ENCODE data around the gene NDUFS7.

Gene NDUFS7

DNA sequence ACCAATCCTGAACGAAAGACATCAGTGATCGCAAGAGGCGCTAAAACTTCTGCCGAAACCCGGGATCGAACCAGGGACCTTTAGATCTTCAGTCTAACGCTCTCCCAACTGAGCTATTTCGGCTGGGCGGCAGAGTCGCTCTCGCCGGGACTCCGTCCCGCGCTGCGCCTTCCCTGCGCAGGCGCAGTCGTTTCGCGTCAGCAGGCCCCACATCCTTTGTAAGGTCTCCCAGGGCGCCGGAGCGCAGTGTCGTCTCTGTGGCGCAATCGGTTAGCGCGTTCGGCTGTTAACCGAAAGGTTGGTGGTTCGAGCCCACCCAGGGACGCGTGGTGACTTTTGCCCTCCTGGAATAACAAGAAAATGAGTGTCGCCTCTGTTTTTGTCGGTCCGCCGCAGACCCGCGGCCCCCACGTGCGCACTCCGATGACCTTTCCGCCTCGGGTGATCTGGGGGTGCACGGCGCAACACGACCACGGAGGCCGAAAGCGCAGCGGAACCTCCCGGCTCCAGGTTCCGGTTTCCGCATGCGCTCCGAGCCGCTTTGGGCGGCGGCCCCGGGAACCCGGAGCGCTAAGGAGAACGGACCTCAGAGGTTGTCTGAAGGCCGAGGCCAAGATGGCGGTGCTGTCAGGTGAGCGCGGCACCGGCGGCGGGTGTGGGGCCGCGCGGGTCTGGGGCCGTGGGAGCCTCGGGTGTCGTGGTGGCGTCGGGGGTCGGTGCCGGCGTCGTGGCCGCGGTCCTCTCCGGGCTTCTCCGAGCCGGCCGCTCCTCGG is at the start of gene NDUFS7:
TSS of gene NDUFS7 (plus strand) at position 596 of the 773 bp plus-strand sequence. CDS start at position 616, 20 bp downstream.
- peak; percentile 90 for DNase-seq

DNA sequence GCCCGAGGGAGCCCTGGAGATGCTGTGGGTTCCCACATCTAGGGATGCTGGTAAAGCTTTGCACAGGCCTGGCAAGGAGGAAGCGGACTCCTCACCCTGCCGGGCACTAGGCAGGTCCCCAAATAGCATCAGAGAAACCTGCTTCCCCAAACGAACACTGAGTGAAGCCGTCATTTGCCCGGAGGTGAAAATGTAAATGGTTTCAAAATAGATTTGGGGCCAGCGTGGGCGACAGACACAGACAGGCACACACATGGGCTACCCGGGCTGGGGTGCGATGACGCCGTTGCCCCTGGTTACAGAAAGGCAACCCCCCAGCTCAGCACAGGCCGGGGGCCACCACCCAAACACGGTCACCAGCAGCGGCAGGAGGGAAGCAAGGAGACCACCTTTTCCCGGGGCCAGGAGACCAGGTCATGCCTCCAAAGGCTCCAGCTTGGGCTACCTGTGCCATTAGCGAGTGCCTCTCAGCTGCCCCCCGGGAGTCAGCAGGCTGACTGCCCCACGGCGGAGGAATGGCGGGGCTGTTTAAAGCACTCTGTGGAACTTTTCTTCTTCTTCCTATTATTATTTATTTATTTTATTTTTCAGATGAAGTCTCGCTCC is 47.5 kb upstream of the NDUFS7 start:
- no peak for DNase-seq

DNA sequence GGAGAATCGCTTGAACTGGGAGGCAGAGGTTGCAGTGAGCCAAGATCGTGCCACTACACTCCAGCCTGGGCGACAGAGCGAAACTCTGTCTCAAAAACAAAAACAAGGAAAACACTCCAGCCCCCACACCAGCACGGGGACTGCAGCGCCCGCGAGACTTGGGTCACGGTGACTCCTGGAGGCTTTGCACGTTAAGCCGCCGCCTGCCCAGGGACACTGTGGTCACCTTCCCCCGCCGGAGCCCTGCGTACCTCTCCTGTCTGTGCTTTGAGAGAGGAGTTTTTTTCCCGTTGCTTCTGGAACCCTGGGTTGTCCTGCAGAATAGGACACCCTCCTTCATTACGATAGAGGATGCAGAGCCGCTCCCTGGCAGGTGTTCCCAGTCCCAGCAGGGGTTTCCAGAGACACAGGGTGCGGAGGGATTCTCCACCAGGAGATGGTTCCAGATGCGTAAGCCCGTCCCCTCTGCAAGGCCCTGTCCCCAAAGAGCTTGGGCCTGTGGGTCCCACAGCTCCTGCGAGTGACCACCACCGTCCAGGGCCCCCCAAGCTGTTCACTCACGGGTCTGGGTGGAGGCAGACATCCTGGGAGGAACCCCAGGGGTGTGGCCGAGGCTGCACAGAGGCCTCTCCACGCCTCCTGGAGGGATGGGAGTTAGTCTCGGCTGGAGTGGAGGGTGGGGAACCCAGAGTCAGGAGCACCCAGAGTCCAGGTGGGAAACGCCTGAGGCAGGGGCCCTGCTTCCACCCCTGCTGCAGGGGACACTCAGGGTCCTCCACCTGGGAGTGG is 42.8 kb upstream of the NDUFS7 start:
- DNase-seq = no peak

DNA sequence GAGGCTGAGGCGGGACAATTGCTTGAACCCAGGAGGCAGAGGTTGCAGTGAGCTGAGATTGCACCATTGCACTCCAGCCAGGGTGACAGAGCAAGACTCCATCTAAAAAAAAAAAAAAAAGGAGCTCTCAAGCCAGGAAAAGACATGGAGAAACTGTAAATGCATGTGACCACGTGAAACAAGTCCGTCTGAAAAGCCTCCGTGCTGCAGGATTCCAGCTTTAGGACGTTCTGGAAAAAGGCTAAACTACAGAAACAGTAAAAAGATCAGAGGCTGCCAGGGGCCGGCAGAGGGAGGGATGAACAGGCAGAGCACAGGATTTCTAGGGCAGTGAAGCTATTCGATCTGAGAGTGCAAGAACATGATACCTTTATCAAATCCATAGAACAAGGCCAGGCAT is 40.7 kb upstream of the NDUFS7 start:
- DNase-seq = no peak

DNA sequence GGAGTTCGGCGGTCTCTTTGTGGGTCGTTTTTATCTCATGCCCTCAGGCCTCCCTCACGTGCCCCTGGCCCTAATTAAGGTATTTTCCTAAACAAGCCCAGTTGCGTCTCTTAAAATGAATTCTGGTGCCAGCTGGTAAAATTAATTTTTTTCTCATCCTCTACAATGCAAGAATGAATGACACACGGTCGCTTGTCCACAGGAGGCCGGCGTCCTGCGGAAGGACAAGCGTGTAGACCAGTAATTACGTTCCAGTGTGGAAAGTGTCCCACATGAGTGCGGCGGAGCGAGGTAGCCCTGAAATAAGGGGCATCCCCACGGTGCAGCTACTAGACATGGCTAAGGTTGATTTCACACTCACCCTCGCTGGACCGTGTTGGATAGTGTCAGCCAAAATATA is 34.5 kb upstream of the NDUFS7 start:
- no peak for DNase-seq

DNA sequence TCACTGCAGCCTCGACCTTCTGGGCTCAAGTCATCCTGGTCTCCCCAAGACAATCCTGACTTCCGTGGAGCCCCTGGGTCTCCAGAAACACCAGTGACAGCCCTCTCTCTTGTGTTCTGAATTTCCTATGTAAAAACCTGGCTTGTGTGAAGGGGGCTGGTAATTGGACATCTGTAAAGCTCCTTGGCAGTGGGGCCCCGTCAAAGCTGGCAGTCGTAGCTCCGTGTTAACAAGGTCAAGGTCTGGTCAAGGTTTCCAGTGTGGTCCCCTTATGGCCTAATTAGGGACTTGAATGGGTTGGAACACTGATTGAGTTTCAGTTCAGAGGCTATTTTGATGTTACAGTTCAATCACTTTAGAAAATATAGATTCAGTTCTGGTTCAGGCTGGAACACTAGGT is 32.8 kb upstream of the NDUFS7 start:
- DNase-seq = no peak

DNA sequence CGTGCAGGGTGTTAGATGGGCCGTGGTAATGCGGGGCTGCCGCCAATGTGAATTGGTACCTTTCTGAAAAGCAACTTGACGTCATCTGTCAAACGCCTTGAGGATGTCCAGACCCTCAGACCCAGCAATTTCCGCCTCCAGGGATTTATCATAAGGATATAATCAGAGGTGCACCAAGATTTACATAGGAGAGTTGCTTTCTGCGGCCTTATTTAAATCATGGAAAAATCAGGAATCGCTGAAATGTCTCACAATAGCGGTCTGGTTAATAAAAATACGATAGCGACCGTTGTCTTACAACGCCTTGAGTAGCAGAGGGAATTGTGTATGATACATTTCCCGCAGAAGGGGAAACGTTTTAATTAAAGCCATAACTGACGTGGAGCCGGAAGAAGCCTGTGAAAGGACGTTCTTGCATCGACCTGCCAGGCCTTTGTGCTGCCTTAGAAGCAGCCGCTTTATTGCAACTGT is 32.3 kb upstream of the NDUFS7 start:
- DNase-seq = no peak

DNA sequence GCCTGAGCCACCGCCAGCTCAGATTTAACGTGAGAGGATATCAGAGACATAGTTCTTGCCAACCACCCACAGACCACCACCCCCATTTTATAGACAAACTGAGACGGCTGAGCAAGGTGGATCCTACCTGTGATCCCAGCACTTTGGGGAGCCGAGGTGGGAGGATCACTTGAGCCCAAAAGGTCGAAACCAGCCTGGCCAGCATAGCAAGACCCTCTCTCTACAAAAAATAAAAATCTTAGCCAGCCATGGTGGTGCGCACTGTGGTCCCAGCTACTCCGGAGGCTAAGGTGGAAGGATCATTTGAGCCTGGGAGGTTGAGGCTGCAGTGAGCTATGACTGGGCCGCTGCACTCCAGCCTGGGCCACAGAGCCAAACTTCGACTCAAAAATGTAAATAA is 30.6 kb upstream of the NDUFS7 start:
- DNase-seq = no peak

DNA sequence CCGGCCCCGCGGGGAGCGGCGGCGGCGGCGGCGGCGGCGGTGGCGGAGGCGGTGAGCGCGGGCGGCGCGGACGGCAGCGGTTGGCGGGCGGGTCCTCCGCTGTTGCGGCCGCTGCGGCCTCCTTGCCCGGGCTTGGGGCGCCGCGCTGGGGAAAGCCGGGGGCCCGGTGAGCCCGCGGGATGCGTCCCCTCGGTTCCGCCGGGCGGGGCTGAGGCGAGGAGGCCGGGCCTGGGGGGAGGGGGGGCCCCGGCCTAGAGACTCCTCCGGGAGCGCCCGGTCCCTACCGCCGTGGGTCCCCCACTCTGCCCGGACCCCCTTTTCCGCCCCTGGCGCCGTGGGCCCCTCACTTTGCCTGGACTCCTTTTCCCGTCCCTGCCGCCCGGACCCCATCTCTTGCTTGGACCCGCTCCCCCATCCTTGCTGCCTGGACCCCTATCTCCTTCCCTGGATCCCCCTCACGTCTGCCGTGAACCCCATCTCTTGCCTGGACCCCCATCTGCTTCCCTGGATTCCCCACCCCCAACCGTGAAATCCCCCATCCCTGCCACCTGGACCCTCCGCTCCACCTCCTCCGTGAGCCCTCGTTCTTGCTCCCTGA is 28.6 kb upstream of the NDUFS7 start:
- DNase-seq = no peak

DNA sequence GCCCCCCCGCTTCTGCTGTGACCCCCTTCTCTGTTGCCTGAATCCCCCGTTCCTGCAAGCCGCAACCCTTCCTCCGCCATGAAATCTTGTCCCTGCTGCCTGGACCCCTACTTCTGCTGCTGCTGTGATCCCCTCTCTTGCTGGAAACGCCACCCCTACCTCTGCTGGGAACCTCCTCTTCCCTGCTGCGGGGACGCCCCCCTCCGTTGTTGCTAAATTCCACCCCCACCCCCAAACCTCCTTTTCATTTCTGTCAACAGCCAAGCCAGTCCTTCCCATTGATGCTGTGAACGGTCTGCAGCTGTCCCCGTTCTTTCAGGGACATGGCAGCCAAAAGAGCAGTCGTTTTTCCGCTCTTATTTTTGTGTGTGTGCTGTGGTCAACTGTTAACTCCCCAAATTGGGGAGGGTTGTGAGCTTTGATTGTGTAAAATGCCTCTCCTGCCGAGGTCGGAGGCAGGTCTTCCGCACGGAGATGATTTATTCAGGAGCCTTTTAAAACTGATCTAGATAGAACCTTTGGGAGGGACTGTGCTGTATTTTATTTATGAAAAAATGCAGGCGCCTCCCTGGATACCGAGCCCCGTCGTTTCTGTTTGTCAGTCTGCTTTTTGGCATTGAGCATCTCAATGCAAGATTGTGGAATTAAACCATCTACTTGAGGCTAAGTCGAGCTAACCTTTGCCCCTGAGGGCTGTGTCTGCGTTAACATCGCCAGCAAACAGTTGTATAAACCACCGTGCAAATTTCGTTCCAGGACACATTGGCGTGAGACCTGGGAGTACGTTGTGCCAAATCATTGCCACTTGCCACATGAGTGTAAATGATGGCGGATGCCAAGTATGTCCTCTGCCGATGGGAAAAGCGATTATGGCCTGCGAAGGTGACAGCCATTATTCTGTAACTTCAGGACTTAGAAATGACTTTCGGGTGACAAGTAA is 27.9 kb upstream of the NDUFS7 start:
- no peak for DNase-seq

DNA sequence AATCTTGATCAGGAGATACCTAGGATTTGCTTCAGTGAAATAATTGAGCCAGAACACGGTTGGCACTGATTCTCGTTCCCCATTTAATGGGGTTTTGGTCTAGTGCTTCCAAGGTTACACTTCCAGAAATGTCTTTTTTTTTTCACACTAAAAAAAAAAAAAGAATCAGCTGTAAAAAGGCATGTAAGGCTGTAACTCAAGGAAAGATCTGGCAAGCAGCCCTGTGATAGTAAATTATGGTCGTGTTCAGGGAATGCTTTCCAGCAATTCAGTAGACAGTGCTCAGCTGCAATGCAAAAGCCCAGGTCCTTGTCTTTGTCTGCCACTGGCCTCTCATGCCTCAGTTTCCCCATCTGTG is 27.2 kb upstream of the NDUFS7 start:
- no peak for DNase-seq

DNA sequence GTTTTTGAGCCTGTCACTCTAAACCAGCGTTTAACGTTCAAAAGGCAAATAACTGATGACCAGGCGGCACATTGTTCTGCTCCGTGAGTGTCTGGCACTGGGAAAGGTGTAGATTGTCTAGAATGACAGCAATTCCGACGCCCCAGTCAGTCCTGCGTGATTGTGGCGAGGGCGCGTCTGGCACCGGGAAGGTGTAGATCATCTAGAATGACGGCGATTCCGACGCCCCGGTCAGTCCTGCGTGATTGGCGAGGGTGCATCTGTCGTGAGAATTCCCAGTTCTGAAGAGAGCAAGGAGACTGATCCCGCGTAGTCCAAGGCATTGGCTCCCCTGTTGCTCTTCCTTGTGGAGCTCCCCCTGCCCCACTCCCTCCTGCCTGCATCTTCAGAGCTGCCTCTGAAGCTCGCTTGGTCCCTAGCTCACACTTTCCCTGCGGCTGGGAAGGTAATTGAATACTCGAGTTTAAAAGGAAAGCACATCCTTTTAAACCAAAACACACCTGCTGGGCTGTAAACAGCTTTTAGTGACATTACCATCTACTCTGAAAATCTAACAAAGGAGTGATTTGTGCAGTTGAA is 26.1 kb upstream of the NDUFS7 start:
- DNase-seq = no peak

DNA sequence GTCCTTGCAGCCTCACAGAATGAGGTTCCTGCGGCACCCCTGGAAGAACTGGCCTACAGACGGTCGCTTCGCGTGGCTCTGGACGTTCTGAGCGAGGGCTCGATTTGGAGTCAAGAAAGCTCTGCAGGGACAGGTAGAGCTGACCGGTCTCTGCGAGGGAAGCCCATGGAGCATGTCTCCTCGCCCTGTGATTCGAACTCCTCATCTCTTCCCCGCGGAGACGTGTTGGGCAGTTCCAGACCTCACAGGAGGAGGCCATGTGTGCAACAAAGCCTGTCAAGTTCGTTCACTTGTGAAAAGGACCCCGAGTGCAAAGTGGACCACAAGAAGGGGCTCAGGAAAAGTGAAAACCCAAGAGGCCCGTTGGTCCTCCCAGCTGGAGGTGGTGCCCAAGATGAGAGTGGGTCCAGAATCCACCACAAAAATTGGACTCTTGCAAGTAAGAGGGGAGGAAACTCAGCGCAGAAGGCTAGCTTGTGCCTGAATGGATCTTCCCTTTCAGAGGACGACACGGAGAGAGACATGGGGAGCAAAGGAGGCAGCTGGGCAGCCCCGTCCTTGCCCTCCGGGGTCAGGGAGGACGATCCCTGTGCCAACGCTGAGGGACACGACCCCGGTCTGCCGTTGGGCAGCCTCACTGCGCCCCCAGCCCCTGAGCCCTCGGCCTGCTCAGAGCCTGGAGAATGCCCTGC is 23.4 kb upstream of the NDUFS7 start:
- DNase-seq = no peak

DNA sequence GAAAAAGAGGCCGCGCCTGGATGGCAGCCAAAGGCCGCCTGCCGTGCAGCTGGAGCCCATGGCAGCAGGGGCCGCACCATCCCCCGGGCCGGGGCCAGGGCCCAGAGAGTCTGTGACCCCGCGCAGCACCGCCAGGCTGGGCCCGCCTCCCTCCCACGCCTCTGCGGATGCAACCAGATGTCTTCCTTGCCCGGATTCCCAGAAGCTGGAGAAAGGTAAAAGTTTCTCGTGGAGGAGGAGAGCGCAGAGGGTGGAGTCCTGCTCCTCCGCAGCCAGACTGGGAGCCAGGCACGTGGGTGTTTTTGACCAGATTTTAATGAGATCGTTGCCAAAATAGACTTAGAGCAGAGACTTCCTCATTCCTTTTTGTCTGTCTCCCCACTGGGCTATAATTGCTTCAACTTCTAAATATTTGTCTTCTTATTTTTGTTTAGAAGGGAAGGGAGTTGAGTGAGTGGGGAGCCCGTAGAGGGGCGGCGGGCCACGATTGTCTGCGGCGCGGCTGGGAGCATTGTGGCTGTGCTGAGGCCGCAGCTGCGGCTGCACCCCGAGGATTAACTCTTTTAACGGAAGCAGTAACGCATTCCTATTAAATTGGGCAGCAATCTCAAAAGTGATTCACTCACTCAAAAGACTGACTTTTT is 22.8 kb upstream of the NDUFS7 start:
- DNase-seq = no peak

DNA sequence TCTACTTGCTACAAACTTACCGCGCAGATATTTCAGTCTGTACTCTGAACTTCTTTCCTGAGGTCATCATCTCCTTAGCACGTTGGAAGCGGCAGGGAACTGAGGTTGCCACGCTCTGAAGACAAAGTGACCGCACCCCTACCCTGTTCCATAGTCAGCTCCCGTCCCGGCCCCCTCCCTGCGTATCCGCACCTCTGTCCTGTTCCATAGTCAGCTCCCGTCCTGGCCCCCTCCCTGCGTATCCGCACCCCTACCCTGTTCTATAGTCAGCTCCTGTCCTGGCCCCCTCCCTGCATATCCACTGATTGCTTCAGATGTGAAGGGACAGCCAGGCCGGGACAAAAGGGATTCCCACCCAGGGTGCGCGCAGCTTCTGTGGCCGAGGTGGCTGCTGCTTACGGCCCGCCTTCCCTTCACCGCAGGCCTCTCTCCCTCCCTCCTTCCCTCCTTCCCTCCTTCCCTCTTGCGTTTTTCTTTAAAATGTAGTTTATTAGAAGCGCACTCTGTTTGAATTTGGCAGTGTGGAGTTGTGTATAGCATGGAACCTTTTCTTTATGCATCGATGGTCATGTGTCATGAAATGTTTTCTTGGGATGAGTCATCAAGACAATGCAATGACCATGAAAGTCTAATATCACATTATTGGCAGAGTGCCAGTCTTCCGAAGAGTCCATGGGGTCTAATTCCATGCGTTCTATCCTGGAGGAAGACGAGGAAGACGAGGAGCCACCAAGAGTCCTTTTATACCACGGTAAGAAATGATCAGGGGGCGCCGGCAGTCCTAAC is 21.9 kb upstream of the NDUFS7 start:
- no peak for DNase-seq

DNA sequence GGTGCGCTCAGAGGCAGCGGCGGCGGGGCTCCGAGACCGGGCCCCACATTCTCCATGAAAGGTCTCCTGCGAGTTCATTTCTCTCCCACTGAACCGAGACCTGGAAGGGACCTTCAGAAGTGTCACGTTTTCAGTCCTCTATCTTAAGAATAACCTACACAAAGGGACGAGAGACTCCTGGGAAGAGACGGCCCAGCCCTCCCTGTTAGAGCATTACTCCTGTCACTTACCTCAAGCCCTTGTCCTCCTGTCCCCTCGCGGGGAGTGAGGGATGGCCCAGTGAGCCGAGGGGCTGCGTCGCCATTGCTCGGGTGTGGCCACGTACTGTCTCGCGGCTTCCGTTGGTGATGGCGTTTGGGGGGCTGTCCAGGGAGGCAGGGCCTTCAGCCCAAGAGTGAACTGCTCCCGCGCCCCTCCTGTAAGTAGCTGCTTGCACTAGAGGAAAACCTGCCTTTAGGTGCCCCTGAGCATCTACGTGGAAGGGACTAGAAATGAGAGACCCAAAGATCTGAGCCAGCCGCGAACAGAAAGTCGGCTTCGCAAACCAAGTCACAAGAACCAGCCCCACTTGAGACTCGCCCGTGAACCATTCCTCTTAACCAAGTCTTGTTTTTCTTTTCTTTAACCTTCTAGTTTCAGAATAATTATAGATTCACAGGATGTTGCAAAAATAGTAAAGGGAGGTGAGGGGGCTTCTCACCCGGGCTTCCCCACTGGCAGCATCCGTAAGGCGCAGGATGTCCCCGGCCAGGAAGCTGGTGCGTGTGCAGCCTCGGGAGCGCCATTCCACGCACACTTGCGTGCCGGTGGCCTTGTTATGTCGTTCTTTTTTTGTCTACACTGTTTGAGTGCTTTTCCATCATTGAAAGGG is 21.1 kb upstream of the NDUFS7 start:
- no peak for DNase-seq

DNA sequence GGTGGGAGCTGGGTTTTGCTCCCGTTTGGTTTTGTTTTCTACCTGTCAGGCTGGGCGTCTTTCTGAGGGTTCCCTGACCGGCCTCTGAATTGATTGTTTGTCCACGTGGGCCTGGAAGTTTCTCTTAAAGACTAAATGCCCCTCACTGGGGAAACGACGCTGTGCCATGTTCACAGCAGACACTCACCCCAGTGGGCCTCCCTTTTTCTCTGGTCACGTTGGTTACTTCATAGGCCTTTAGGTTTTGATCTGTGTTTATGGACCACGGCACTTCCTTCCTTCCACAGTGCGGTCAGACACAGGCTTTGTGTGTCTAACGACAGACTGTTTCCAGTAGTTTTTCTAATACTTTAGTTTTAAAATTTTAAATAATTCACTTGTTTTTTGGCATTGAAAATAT is 20.1 kb upstream of the NDUFS7 start:
- no peak for DNase-seq

DNA sequence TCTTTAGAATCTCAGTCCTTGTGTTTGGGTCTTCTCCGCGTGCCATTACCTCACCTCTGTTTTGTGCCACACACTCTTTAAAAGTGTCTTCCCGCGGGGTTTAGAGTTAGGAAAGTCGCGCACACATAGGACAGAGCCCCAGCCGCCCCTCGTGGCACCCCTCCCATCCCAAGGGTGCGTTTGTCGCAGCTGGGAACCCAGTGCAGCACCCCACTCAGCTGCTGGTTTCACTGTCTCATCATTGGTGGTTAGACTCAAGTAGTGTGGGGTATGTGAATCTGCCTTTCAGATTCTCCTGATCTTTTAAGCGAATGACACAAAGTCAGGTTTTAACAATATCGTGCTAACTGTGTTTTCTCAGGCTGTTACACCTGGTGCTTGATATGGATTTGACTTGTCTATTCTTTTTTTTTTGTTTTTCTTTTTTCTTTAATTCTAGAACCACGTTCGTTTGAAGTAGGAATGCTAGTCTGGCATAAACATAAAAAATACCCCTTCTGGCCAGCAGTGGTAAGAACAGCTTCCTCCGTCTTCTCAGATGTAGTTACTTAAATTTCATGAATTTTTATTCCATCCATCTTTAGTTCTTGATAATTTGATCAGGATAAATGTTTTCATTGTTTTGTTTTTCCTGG is 19.5 kb upstream of the NDUFS7 start:
- DNase-seq = no peak

All from NCI-H1694 (cell line).